HEK293 (cell line): ENCODE results near the gene ARIH2.

Experiments
- CTCF ChIA-PET: fragments of 350-600 bp; formaldehyde crosslinking; extraction: SDS; loops from one replicate; lab custom pipeline; 2021; ENCODE audit warnings: antibody characterized with exemption; lab: Yijun Ruan, JAX
- POLR2A ChIA-PET: fragments of 300-600 bp; formaldehyde crosslinking; extraction: SDS; loops from one replicate; lab custom pipeline; 2020; ENCODE audit warnings: antibody characterized with exemption, inconsistent platforms; lab: Yijun Ruan, JAX
- H3K27ac ChIP-seq: fragments of 200-500 bp; sonication (Bioruptor generic); 2 replicates; pipeline ENCODE4 v1.5.1; 2014; ENCODE audit warnings: low read depth, low read length, control low read depth, inconsistent platforms; ENCODE audit errors: extremely low read depth
- H3K36me3 ChIP-seq, 2 experiments: fragments of 200-500 bp in 1 of 2; sonication (Bioruptor generic) in 1 of 2; 1 replicate in 1 of 2; 2 replicates in 1 of 2; pipeline ENCODE4 v1.5.1; 2014 to 2017; ENCODE audit warnings: inconsistent platforms in 2 of 2, low read length in 2 of 2; ENCODE audit not compliant: control insufficient read depth in 2 of 2, insufficient read depth in 1 of 2
- H3K4me1 ChIP-seq: fragments of 200-500 bp; sonication (Bioruptor generic); 2 replicates; pipeline ENCODE4 v1.5.1; 2014; ENCODE audit warnings: mild to moderate bottlenecking, low read length, inconsistent platforms; ENCODE audit not compliant: control insufficient read depth, insufficient read depth
- H3K4me3 ChIP-seq: 2 replicates; pipeline ENCODE4 v1.5.1; 2011; ENCODE audit warnings: low read depth, mild to moderate bottlenecking, control low read depth, low read length, moderate library complexity
- H3K9me3 ChIP-seq: fragments of 200-500 bp; sonication (Bioruptor generic); 2 replicates; pipeline ENCODE4 v1.5.1; 2014; ENCODE audit warnings: low read depth, low read length, inconsistent platforms; ENCODE audit not compliant: control insufficient read depth, insufficient read depth
- GFI1B ChIP-seq: fragments of 450-650 bp; formaldehyde crosslinking; IDR thresholded peaks from 2 replicates; pipeline ENCODE4 v1.5.1; 2016; ENCODE audit warnings: missing biosample characterization, missing genetic modification characterization
- HOXD13 ChIP-seq: sonication (generic); formaldehyde crosslinking; IDR thresholded peaks from 2 replicates; pipeline ENCODE4 v1.8.0; 2022; ENCODE audit warnings: missing genetic modification reagents, borderline replicate concordance
- MZF1 ChIP-seq: fragments of 450-650 bp; formaldehyde crosslinking; IDR thresholded peaks from 2 replicates; pipeline ENCODE4 v1.5.1; 2017; ENCODE audit warnings: missing biosample characterization, missing genetic modification characterization, borderline replicate concordance
- ZBTB10 ChIP-seq: fragments of 450-650 bp; formaldehyde crosslinking; IDR thresholded peaks from 2 replicates; pipeline ENCODE4 v1.5.1; 2016; ENCODE audit warnings: missing biosample characterization, missing genetic modification characterization
- ZBTB8A ChIP-seq: fragments of 450-650 bp; formaldehyde crosslinking; IDR thresholded peaks from 2 replicates; pipeline ENCODE4 v1.5.1; 2016; ENCODE audit warnings: missing biosample characterization, missing genetic modification characterization
- ZFP69B ChIP-seq: fragments of 450-650 bp; formaldehyde crosslinking; IDR thresholded peaks from 2 replicates; pipeline ENCODE4 v1.5.1; 2016; ENCODE audit warnings: missing biosample characterization, missing genetic modification characterization
- ZNF169 ChIP-seq: fragments of 450-650 bp; formaldehyde crosslinking; IDR thresholded peaks from 2 replicates; pipeline ENCODE4 v1.5.1; 2016; ENCODE audit warnings: missing biosample characterization, missing genetic modification characterization
- ZNF175 ChIP-seq: fragments of 450-650 bp; formaldehyde crosslinking; IDR thresholded peaks from 2 replicates; pipeline ENCODE4 v1.5.1; 2016; ENCODE audit warnings: missing biosample characterization, missing genetic modification characterization
- ZNF202 ChIP-seq: fragments of 450-650 bp; formaldehyde crosslinking; IDR thresholded peaks from 2 replicates; pipeline ENCODE4 v1.5.1; 2016; ENCODE audit warnings: missing biosample characterization, missing genetic modification characterization, borderline replicate concordance
- ZNF280C ChIP-seq: fragments of 450-650 bp; formaldehyde crosslinking; IDR thresholded peaks from 2 replicates; pipeline ENCODE4 v1.5.1; 2016; ENCODE audit warnings: missing biosample characterization, missing genetic modification characterization
- ZNF660 ChIP-seq: fragments of 450-650 bp; IDR thresholded peaks from 2 replicates; pipeline ENCODE4 v1.5.1; 2018; ENCODE audit warnings: missing biosample characterization, mild to moderate bottlenecking, missing genetic modification characterization
- ZNF830 ChIP-seq: fragments of 450-650 bp; IDR thresholded peaks from 2 replicates; pipeline ENCODE4 v1.5.0; 2018; ENCODE audit warnings: missing biosample characterization, missing genetic modification characterization, low read depth, mild to moderate bottlenecking, moderate library complexity
- ZSCAN30 ChIP-seq: fragments of 450-650 bp; IDR thresholded peaks from 2 replicates; pipeline ENCODE4 v1.5.1; 2018; ENCODE audit warnings: missing biosample characterization, mild to moderate bottlenecking, missing genetic modification characterization, moderate library complexity
- TF ChIP-seq, protein P1 (sequence below): fragments of 450-650 bp; formaldehyde crosslinking; IDR thresholded peaks from 2 replicates; pipeline ENCODE4 v1.5.1; 2016; ENCODE audit warnings: missing biosample characterization, missing genetic modification characterization

Gene ARIH2

GRCh38 chr3:48896936-48897335, 21.7 kb upstream of the ARIH2 start (continued):
- TF ChIP-seq ZNF660 (tag by site-specific recombination): no peak
- no peak for TF ChIP-seq ZBTB8A (tag by site-specific recombination)
- TF ChIP-seq MZF1 (tag by site-specific recombination): no peak
- TF ChIP-seq ZNF202 (tag by site-specific recombination): no peak
- no peak for TF ChIP-seq ZNF175
- TF ChIP-seq, protein P1, sequence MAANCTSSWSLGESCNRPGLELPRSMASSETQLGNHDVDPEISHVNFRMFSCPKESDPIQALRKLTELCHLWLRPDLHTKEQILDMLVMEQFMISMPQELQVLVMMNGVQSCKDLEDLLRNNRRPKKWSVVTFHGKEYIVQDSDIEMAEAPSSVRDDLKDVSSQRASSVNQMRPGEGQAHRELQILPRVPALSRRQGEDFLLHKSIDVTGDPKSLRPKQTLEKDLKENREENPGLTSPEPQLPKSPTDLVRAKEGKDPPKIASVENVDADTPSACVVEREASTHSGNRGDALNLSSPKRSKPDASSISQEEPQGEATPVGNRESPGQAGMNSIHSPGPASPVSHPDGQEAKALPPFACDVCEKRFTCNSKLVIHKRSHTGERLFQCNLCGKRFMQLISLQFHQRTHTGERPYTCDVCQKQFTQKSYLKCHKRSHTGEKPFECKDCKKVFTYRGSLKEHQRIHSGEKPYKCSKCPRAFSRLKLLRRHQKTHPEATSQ (tag by site-specific recombination): no peak
- no peak for TF ChIP-seq GFI1B (tag by site-specific recombination)
- no peak for TF ChIP-seq ZBTB10 (tag by site-specific recombination)
- TF ChIP-seq ZFP69B (tag by site-specific recombination): no peak
- no peak for TF ChIP-seq ZNF830 (tag by site-specific recombination)

- POLR2A ChIA-PET: interaction anchor here (0.7 to 1.8 kb wide), 4 partner anchors 21 to 90 kb away, joined by 3 to 7 read pairs (median 4); partner anchors contain the start of genes ARIH2 and PRKAR2A
- peak overlapping the region; percentile 83 for H3K4me3 ChIP-seq
- H3K4me1 ChIP-seq: no peaks in the 10 kb centered on the region; the same call in 1 of the 2 replicates
- H3K36me3 ChIP-seq: no peaks in the 10 kb centered on the region
- CTCF ChIA-PET: interaction anchor here (0.6 kb wide), 1 partner anchor 254 kb away, joined by 3 read pairs; no protein-coding TSS in a partner anchor
- TF ChIP-seq ZNF280C (tag by site-specific recombination) (no peak), HOXD13 (CRISPR knock-in tag) (no peak), ZNF169 (tag by site-specific recombination) (no peak), ZSCAN30 (tag by site-specific recombination) (no peak)
- H3K9me3 ChIP-seq: no peaks in the 10 kb centered on the region
- no peak overlapping the region for H3K27ac ChIP-seq
Observed at GRCh38 chr3:48897460-48898376, 20.9 kb upstream of the ARIH2 start.
